ENCODE results near the gene UBL7. TPM values are rescaled to one million over a fixed set of nuclear protein-coding genes. Genes with fewer than 3 reads are reported as not detected.
A peak's percentile ranks its signal among the peaks of the same experiment; 100 is the strongest.

Gene UBL7
- total and polyA plus RNA-seq, 5 experiments from 2014 or later: 49.0 to 151 (median 113) TPM

DNA sequence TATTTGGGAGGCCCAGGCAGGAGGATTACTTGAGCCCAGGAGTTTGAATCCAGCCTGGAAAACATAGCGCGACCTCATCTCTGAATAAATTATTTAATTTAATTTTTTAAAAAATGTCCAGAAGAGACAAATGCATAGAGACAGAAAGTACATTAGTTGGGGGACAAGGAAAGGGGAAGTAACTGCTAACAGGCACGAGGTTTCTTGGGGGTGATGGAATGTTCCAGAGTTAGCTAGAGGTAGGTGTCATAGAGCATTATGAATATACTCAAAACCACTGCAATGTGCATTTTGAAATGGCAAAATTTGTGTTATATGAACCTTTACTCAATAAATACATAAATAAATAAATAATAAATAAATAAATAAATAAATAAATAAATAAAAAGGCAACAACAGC, 61.9 kb downstream of the UBL7 start:
- Mint-ChIP-seq H3K27me3 (no peaks in the 10 kb centered on the region), H3K4me1 (peaks cover 37 to 92% (median 83%) of the 10 kb centered on the region in 4 donors), H3K27ac (peak overlapping the region in 1 of 10 donors; percentile 81), H3K9me3 (no peaks in the 10 kb centered on the region), H3K4me3 (peak overlapping the region in 3 of 10 donors; percentile 13 to 39 (median 33)), H3K36me3 (no peaks in the 10 kb centered on the region)
- DNase-seq (no peak), ATAC-seq (no peak)
- POLR2A ChIA-PET: interaction anchor here (2.3 kb wide), 1 partner anchor 35 kb away, joined by 12 read pairs; the partner anchor contains the start of gene SEMA7A

GRCh38 chr15:74398183-74398582, 62.8 kb downstream of the UBL7 start:
- Mint-ChIP-seq H3K9me3 (no peaks in the 10 kb centered on the region), H3K27ac (peak overlapping the region in 5 of 10 donors; percentile 47 to 81 (median 66)), H3K4me1 (peaks cover 36 to 88% (median 74%) of the 10 kb centered on the region in 4 donors), H3K36me3 (no peaks in the 10 kb centered on the region), H3K27me3 (no peaks in the 10 kb centered on the region), H3K4me3 (peak overlapping the region in 4 of 10 donors; percentile 20 to 26 (median 23))
- ATAC-seq (no peak), DNase-seq (no peak)
- POLR2A ChIA-PET: no interaction called here

- Mint-ChIP-seq H3K27me3 (no peaks in the 10 kb centered on the region), H3K4me1 (peaks cover 40 to 87% (median 72%) of the 10 kb centered on the region in 4 donors), H3K36me3 (no peaks in the 10 kb centered on the region), H3K9me3 (no peaks in the 10 kb centered on the region), H3K4me3 (peak overlapping the region in 2 of 10 donors; percentile 20 to 64), H3K27ac (peak overlapping the region in 7 of 10 donors; percentile 28 to 96 (median 57))
- no peak for ATAC-seq
- POLR2A ChIA-PET: interaction anchor here (3.0 kb wide), 1 partner anchor 12 kb away, joined by 14 read pairs; no protein-coding TSS in a partner anchor
- no peak for DNase-seq
Observed at GRCh38 chr15:74397239-74398068, 63.5 kb downstream of the UBL7 start.

DNA sequence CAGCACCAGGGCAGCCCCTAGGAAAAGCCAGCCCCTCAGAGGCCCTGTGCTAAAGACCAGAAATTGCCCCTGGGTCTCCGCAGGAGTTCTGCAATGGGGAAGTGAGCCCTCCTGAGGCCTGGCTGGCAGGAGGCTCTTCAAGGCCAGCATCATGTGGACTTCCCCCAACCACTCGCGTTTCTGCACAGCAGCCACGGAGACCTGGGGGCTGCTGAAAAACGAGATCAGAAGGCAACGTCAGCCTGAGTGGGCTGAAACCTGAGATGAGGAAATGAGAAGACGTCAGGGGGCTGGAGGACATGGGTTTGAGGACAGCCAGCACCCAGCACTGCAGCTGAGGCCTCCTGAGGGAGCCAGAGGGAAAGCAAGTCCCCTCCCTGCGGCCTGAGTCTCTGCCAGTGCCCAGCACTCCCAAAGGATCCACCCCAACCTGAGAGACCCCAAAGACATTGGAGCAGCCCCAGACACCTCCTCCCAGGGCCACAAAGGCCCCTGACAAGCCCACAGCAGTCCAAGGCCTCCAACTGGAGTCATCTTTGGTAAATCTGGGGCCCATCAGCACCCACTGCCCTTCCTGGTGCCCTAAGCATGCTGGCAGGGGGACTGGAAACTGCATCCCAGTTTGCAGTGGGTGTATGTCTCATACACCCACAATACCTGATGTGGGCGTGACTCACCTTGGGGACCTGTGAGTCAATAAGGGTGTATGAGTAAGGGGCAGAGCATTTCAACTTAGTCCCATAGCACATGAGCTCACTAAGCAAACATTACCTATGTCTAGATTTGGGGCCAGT, 64.3 kb downstream of the UBL7 start:
- H3K36me3 Mint-ChIP-seq: no peaks in the 10 kb centered on the region
- H3K4me1 Mint-ChIP-seq: peaks cover 39 to 85% (median 72%) of the 10 kb centered on the region in 4 donors
- peak; percentile 51 to 70 for ATAC-seq

GRCh38 chr15:74396146-74396438, 64.9 kb downstream of the UBL7 start:
- H3K9me3 Mint-ChIP-seq: no peaks in the 10 kb centered on the region
- ATAC-seq: no peak
- peak overlapping the region in 4 of 10 donors; percentile 76 to 96 (median 85) for H3K27ac Mint-ChIP-seq

More for the DNA sequence above, 64.3 kb downstream of the UBL7 start:
- POLR2A ChIA-PET: interaction anchor here (0.5 to 3.0 kb wide), 2 partner anchors 11 to 1508 kb away, joined by 4 to 14 read pairs; no protein-coding TSS in a partner anchor
- H3K9me3 Mint-ChIP-seq: no peaks in the 10 kb centered on the region
- DNase-seq: peak in 6 of 10 donors; percentile 19 to 48 (median 36)
- peak overlapping the region in 6 of 10 donors; percentile 23 to 77 (median 65) for H3K4me3 Mint-ChIP-seq
- H3K27ac Mint-ChIP-seq: peak overlapping the region in 9 of 10 donors; percentile 19 to 96 (median 84)
- no peaks in the 10 kb centered on the region for H3K27me3 Mint-ChIP-seq

More at GRCh38 chr15:74396146-74396438, 64.9 kb downstream of the UBL7 start:
- POLR2A ChIA-PET: interaction anchor here (0.5 to 3.0 kb wide), 2 partner anchors 10 to 1508 kb away, joined by 4 to 14 read pairs; no protein-coding TSS in a partner anchor
- H3K4me3 Mint-ChIP-seq: peak overlapping the region in 2 of 10 donors; percentile 23 to 32
- DNase-seq: no peak
- no peaks in the 10 kb centered on the region for H3K27me3 Mint-ChIP-seq
- H3K4me1 Mint-ChIP-seq: peaks cover 39 to 83% (median 71%) of the 10 kb centered on the region in 4 donors
- H3K36me3 Mint-ChIP-seq: no peaks in the 10 kb centered on the region

Small RNA genes within 50 kb of the gene (microRNA-seq; reads per million reads assigned to microRNA genes)
- gene MIR6881 (ENCODE audit: borderline microRNAs expressed): not detected

Other genes with a start within 250 kb of the UBL7 start
- gene CCDC33, start 224.8 kb downstream of the UBL7 start, total RNA-seq: not detected
- not detected for gene CCDC33, start 224.8 kb downstream of the UBL7 start, polyA plus RNA-seq
- not detected for gene CYP11A1, start 93.5 kb downstream of the UBL7 start, total RNA-seq
- not detected for gene CYP11A1, start 93.5 kb downstream of the UBL7 start, polyA plus RNA-seq
- 1 to 10 TPM; 3.2 TPM for gene SEMA7A, start 27.2 kb downstream of the UBL7 start, total RNA-seq
- gene SEMA7A, start 27.2 kb downstream of the UBL7 start, polyA plus RNA-seq: 1 to 10 TPM in 1 of 3 donors, under 1 TPM in 2; 0.09 to 1.7 (median 0.20) TPM
- 10 to 100 TPM; 35.8 to 37.8 TPM for gene ARID3B, start 80.1 kb upstream of the UBL7 start, total RNA-seq
- gene ARID3B, start 80.1 kb upstream of the UBL7 start, polyA plus RNA-seq: 10 to 100 TPM in 1 of 3 donors, 1 to 10 TPM in 2; 4.0 to 13.2 (median 7.5) TPM
- gene CLK3, start 154.7 kb upstream of the UBL7 start, total RNA-seq: 100 to 1,000 TPM; 223 to 227 TPM
- gene CLK3, start 154.7 kb upstream of the UBL7 start, polyA plus RNA-seq: 10 to 100 TPM; 49.0 to 92.8 (median 55.1) TPM
- 10 to 100 TPM; 38.6 to 41.2 TPM for gene EDC3, start 234.9 kb upstream of the UBL7 start, total RNA-seq
- gene EDC3, start 234.9 kb upstream of the UBL7 start, polyA plus RNA-seq: 10 to 100 TPM; 29.3 to 35.2 (median 33.9) TPM

All from naive thymus-derived CD8-positive, alpha-beta T cell (primary cell).